SH-SY5Y (cell line): ENCODE measurements around the gene PLEKHO2.

Experiments
- GATA2 ChIP-seq: IDR thresholded peaks from 2 replicates; pipeline ENCODE4 v1.6.1; 2011; ENCODE audit warnings: mild to moderate bottlenecking, low read depth, low read length
- GATA3 ChIP-seq: IDR thresholded peaks from 2 replicates; pipeline ENCODE4 v1.6.1; 2011; ENCODE audit warnings: low read depth, mild to moderate bottlenecking, low read length, moderate library complexity

- TF ChIP-seq GATA2 (no peak), GATA3 (no peak)
These were observed 41.4 kb downstream of the PLEKHO2 start for GRCh38 chr15:64883100-64883581.
